Measurements from ENCODE around the gene NOSIP.

The NOSIP gene

GRCh38 chr19:49594993-49595818 is 14.8 kb upstream of the NOSIP start:
- DNase-seq = no peak

GRCh38 chr19:49594157-49594992 is 14.0 kb upstream of the NOSIP start:
- no peak for DNase-seq

- peak in 2 of 3 experiments; percentile 16 to 92 for DNase-seq
These were observed 13.1 kb upstream of the NOSIP start for GRCh38 chr19:49593233-49594113.

GRCh38 chr19:49592486-49593232 is 12.3 kb upstream of the NOSIP start:
- DNase-seq = no peak

GRCh38 chr19:49591731-49592485 is 11.6 kb upstream of the NOSIP start:
- peak; percentile 50 to 77 (median 72) for DNase-seq

GRCh38 chr19:49590971-49591730 is 10.8 kb upstream of the NOSIP start, which contains the start of gene PRR12:
TSS of gene PRR12 (plus strand) at chr19:49591182. CDS start at chr19:49591655, 473 bp downstream.
- peak; percentile 66 to 85 (median 83) for DNase-seq

GRCh38 chr19:49590071-49590970 is 10.0 kb upstream of the NOSIP start:
- peak; percentile 89 to 99 (median 97) for DNase-seq

GRCh38 chr19:49589502-49589905 is 9.1 kb upstream of the NOSIP start:
- DNase-seq = no peak

GRCh38 chr19:49588365-49589122 is 8.2 kb upstream of the NOSIP start:
- DNase-seq = no peak

- no peak for DNase-seq
These were observed 6.9 kb upstream of the NOSIP start for GRCh38 chr19:49587227-49587626.

GRCh38 chr19:49585023-49585422 is 4.7 kb upstream of the NOSIP start:
- peak in 2 of 3 experiments; percentile 85 to 94 for DNase-seq

- no peak for DNase-seq
These were observed 2.9 kb upstream of the NOSIP start for GRCh38 chr19:49583239-49583638.

GRCh38 chr19:49581007-49581508 is 702 bp upstream of the NOSIP start, which contains the start of gene PRRG2:
TSS of gene PRRG2 (plus strand) at chr19:49581316. CDS start at chr19:49583220, 1,904 bp downstream.
- DNase-seq = peak in 2 of 3 experiments; percentile 26 to 38

- peak in 1 of 3 experiments; percentile 23 for DNase-seq
These were observed 451 bp downstream of the NOSIP start for GRCh38 chr19:49579947-49580263.

GRCh38 chr19:49579193-49579592 is 1.2 kb downstream of the NOSIP start:
- no peak for DNase-seq

GRCh38 chr19:49574206-49574755 is 6.1 kb downstream of the NOSIP start:
- no peak for DNase-seq

GRCh38 chr19:49573425-49573824 is 6.9 kb downstream of the NOSIP start:
- no peak for DNase-seq

GRCh38 chr19:49573009-49573408 is 7.3 kb downstream of the NOSIP start:
- no peak for DNase-seq
